B cell (primary cell): ENCODE results near the gene KRT38.

Experiments
- CTCF ChIP-seq: fragments of 200-600 bp; IDR thresholded peaks from one replicate; pipeline ENCODE4 v1.8.0; 2022; ENCODE audit warnings: antibody characterized with exemption, mild to moderate bottlenecking
- EZH2 ChIP-seq: IDR thresholded peaks from 2 replicates; pipeline ENCODE4 v1.6.1; 2012; ENCODE audit warnings: borderline replicate concordance, low read depth, mild to moderate bottlenecking, moderate library complexity, low read length; ENCODE audit not compliant: insufficient read depth, poor library complexity, severe bottlenecking

- no peak for TF ChIP-seq CTCF
- no peak for TF ChIP-seq EZH2
Observed at GRCh38 chr17:41404024-41404671, 36.6 kb downstream of the KRT38 start.
